Panc1 (cell line): ENCODE measurements around the gene COL11A1.

Experiments
- SIN3A ChIP-seq: IDR thresholded peaks from 2 replicates; pipeline ENCODE4 v1.6.1; 2012; ENCODE audit warnings: low read depth, mild to moderate bottlenecking, low read length, moderate library complexity, borderline replicate concordance; ENCODE audit not compliant: insufficient read depth
- TF ChIP-seq, protein P1 (sequence below): fragments of 450-650 bp; IDR thresholded peaks from 2 replicates; pipeline ENCODE4 v1.5.1; 2017; ENCODE audit warnings: mild to moderate bottlenecking

DNA sequence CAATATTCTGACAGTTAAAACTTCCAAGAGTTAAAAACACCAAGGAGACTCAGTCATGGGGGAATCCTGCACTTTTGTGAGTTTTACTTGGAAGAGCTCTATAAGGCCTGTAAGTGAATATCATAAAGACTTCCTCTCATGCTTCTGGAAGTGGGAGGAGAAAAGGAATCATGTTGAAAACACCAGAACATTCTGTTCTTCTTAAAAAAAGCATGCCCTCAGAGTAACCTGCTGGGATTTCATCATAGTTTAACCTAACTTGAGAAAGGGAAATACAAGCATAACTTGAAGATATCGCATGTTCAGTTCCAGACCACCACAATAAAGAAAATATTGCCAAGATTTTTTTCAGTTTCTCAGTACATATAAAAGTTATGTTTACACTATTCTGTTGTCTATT lies 51.9 kb downstream of the COL11A1 start:
- TF ChIP-seq SIN3A = no peak
- TF ChIP-seq, protein P1, sequence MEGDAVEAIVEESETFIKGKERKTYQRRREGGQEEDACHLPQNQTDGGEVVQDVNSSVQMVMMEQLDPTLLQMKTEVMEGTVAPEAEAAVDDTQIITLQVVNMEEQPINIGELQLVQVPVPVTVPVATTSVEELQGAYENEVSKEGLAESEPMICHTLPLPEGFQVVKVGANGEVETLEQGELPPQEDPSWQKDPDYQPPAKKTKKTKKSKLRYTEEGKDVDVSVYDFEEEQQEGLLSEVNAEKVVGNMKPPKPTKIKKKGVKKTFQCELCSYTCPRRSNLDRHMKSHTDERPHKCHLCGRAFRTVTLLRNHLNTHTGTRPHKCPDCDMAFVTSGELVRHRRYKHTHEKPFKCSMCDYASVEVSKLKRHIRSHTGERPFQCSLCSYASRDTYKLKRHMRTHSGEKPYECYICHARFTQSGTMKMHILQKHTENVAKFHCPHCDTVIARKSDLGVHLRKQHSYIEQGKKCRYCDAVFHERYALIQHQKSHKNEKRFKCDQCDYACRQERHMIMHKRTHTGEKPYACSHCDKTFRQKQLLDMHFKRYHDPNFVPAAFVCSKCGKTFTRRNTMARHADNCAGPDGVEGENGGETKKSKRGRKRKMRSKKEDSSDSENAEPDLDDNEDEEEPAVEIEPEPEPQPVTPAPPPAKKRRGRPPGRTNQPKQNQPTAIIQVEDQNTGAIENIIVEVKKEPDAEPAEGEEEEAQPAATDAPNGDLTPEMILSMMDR = no peak
